HepG2 (cell line): ENCODE data around the gene COG1. TPM values are rescaled to one million over a fixed set of nuclear protein-coding genes. Genes with fewer than 3 reads are reported as not detected.

Experiments
- ATRX ChIP-seq: sonication (generic); formaldehyde crosslinking; IDR thresholded peaks from 2 replicates; pipeline ENCODE4 v1.4.0; 2020; ENCODE audit warnings: missing genetic modification reagents, borderline replicate concordance
- E2F1 ChIP-seq: sonication (generic); formaldehyde crosslinking; IDR thresholded peaks from 2 replicates; pipeline ENCODE4 v1.5.0; 2020; ENCODE audit warnings: missing genetic modification reagents
- HNF1B ChIP-seq: sonication (generic); formaldehyde crosslinking; IDR thresholded peaks from 2 replicates; pipeline ENCODE4 v1.5.1; 2020; ENCODE audit warnings: mild to moderate bottlenecking, moderate library complexity, missing genetic modification reagents
- KDM2A ChIP-seq: sonication (generic); formaldehyde crosslinking; IDR thresholded peaks from 2 replicates; pipeline ENCODE4 v1.4.0; 2020; ENCODE audit warnings: low read depth, missing genetic modification reagents, borderline replicate concordance
- MBD4 ChIP-seq: IDR thresholded peaks from 2 replicates; pipeline ENCODE4 v1.6.1; 2012; ENCODE audit warnings: low read length, inconsistent platforms, borderline replicate concordance
- MTA1 ChIP-seq: sonication (generic); formaldehyde crosslinking; IDR thresholded peaks from 2 replicates; pipeline ENCODE4 v1.4.0; 2020; ENCODE audit warnings: missing genetic modification reagents, mild to moderate bottlenecking, borderline replicate concordance
- MTA3 ChIP-seq: sonication (generic); formaldehyde crosslinking; IDR thresholded peaks from 2 replicates; pipeline ENCODE4 v1.4.0; 2020; ENCODE audit warnings: missing genetic modification reagents
- MTF1 ChIP-seq: sonication (generic); formaldehyde crosslinking; IDR thresholded peaks from 2 replicates; pipeline ENCODE4 v1.5.0; 2020; ENCODE audit warnings: missing genetic modification reagents
- RELA ChIP-seq: sonication (generic); formaldehyde crosslinking; IDR thresholded peaks from 2 replicates; pipeline ENCODE4 v1.4.0; 2020; ENCODE audit warnings: missing genetic modification reagents
- SNAI1 ChIP-seq: sonication (generic); formaldehyde crosslinking; IDR thresholded peaks from 2 replicates; pipeline ENCODE4 v1.5.0; 2020; ENCODE audit warnings: mild to moderate bottlenecking, missing genetic modification reagents, borderline replicate concordance
- SOX6 ChIP-seq, 2 experiments: fragments of 450-650 bp in 1 of 2; sonication (generic) in 1 of 2; formaldehyde crosslinking in 1 of 2; IDR thresholded peaks; 2 replicates each; pipeline versions ENCODE4 v1.4.0 to v1.6.1; 2017 to 2020; ENCODE audit warnings: antibody characterized with exemption in 1 of 2, mild to moderate bottlenecking in 1 of 2, missing genetic modification reagents in 1 of 2
- SRSF4 ChIP-seq: fragments of 200-400 bp; formaldehyde crosslinking; IDR thresholded peaks from one replicate; pipeline ENCODE4 v1.6.1; 2018; ENCODE audit warnings: mild to moderate bottlenecking, low read depth, low read length, moderate library complexity; ENCODE audit not compliant: poor library complexity, severe bottlenecking
- TOPORS ChIP-seq: sonication (generic); formaldehyde crosslinking; IDR thresholded peaks from 2 replicates; pipeline ENCODE4 v1.8.0; 2023; ENCODE audit warnings: mild to moderate bottlenecking, missing genetic modification reagents
- TRIM22 ChIP-seq: fragments of 450-650 bp; IDR thresholded peaks from 2 replicates; pipeline ENCODE4 v1.6.1; 2017
- TRIM24 ChIP-seq: sonication (generic); formaldehyde crosslinking; IDR thresholded peaks from 2 replicates; pipeline ENCODE4 v1.8.0; 2022; ENCODE audit warnings: mild to moderate bottlenecking, missing genetic modification reagents
- XBP1 ChIP-seq: sonication (generic); formaldehyde crosslinking; IDR thresholded peaks from 2 replicates; pipeline ENCODE4 v1.5.0; 2020; ENCODE audit warnings: missing genetic modification reagents
- ZFP82 ChIP-seq: sonication (generic); formaldehyde crosslinking; IDR thresholded peaks from 2 replicates; pipeline ENCODE4 v1.5.1; 2020; ENCODE audit warnings: mild to moderate bottlenecking, missing genetic modification reagents, borderline replicate concordance
- ZIK1 ChIP-seq: sonication (generic); formaldehyde crosslinking; IDR thresholded peaks from 2 replicates; pipeline ENCODE4 v1.5.0; 2020; ENCODE audit warnings: mild to moderate bottlenecking, low read depth, missing genetic modification reagents, borderline replicate concordance
- ZNF10 ChIP-seq: sonication (generic); formaldehyde crosslinking; IDR thresholded peaks from 2 replicates; pipeline ENCODE4 v1.4.0; 2020; ENCODE audit warnings: mild to moderate bottlenecking, low read depth, missing genetic modification reagents, borderline replicate concordance
- ZNF18 ChIP-seq: sonication (generic); formaldehyde crosslinking; IDR thresholded peaks from 2 replicates; pipeline ENCODE4 v1.8.0; 2022; ENCODE audit warnings: mild to moderate bottlenecking, missing genetic modification reagents; ENCODE audit not compliant: insufficient replicate concordance
- ZNF460 ChIP-seq: sonication (generic); formaldehyde crosslinking; IDR thresholded peaks from 2 replicates; pipeline ENCODE4 v1.5.1; 2020; ENCODE audit warnings: missing genetic modification reagents, mild to moderate bottlenecking, borderline replicate concordance
- ZNF589 ChIP-seq: sonication (generic); formaldehyde crosslinking; conservative IDR thresholded peaks from 2 replicates; pipeline ENCODE4 v1.8.0; 2022; ENCODE audit warnings: mild to moderate bottlenecking, moderate library complexity, missing genetic modification reagents
- ZNF747 ChIP-seq: sonication (generic); formaldehyde crosslinking; IDR thresholded peaks from 2 replicates; pipeline ENCODE4 v1.8.1; 2023; ENCODE audit warnings: missing genetic modification reagents, mild to moderate bottlenecking, borderline replicate concordance
- polyA plus RNA-seq, 8 experiments: library from polyadenylated mRNA; depleted of rRNA in 3 of 8; stranded (reverse) in 7 of 8; unstranded in 1 of 8; fragments of >200 nt; fragmentation: Illumina TruSeq in 4 of 8; extraction: Trizol in 4 of 8; gene quantifications; 2 replicates each; pipeline versions ENCODE4 v1.2.1 to v1.2.3, GENCODE V29; 2011 to 2016; ENCODE audit warnings: low read depth in 4 of 8, missing spikeins in 1 of 8, mixed read lengths in 1 of 8; ENCODE audit not compliant: insufficient read depth in 1 of 8
- total RNA-seq, 5 experiments: library from RNA; depleted of rRNA; stranded (reverse); fragments of >200 nt; fragmentation: Illumina TruSeq; extraction: Trizol; gene quantifications; 2 replicates each; pipeline ENCODE4 v1.2.3, GENCODE V29; 2016; ENCODE audit warnings: low read depth in 1 of 5

COG1 gene
- total and polyA plus RNA-seq, 2 of the 13 experiments (the other 11 are each of a cell fraction or from before 2014, with no cell fraction given): 36.6 to 39.7 TPM

- no peak for TF ChIP-seq ZNF18 (CRISPR knock-in tag)
- TF ChIP-seq TOPORS (CRISPR knock-in tag): 0 out of 2 replicates have a peak, but pooled peaks have one; percentile 52
- no peak for TF ChIP-seq SOX6 (IDR thresholded peaks at IDR 0.05)
- TF ChIP-seq SOX6 (CRISPR knock-in tag; IDR thresholded peaks at IDR 0.05): peak; percentile 76
- TF ChIP-seq TRIM24 (CRISPR knock-in tag): no peak
- no peak for TF ChIP-seq ZIK1
- 0 out of 2 replicates have a peak, but pooled peaks have one; percentile 50 for TF ChIP-seq RELA (CRISPR knock-in tag)
- no peak for TF ChIP-seq MTF1 (CRISPR knock-in tag)
- no peak; the same call in 1 of the 2 replicates for TF ChIP-seq ZNF460 (CRISPR knock-in tag)
- TF ChIP-seq HNF1B: peak; percentile 92
- TF ChIP-seq KDM2A (CRISPR knock-in tag): peak; percentile 83; the same call in 1 of the 2 replicates
- no peak for TF ChIP-seq ZNF10 (CRISPR knock-in tag)
- TF ChIP-seq SRSF4: no peak
- peak; percentile 54; the same call in 1 of the 2 replicates for TF ChIP-seq XBP1 (CRISPR knock-in tag)
- TF ChIP-seq ATRX (CRISPR knock-in tag): no peak
- TF ChIP-seq MTA1 (CRISPR knock-in tag): peak; percentile 81; the same call in 1 of the 2 replicates
- peak; percentile 65; the same call in 1 of the 2 replicates for TF ChIP-seq ZNF589 (CRISPR knock-in tag)
- peak; percentile 85; the same call in 1 of the 2 replicates for TF ChIP-seq ZFP82 (CRISPR knock-in tag)
- no peak; the same call in 1 of the 2 replicates for TF ChIP-seq ZNF747 (CRISPR knock-in tag)
- TF ChIP-seq E2F1 (CRISPR knock-in tag): peak; percentile 84
- TF ChIP-seq MBD4: no peak
- no peak for TF ChIP-seq TRIM22
- no peak for TF ChIP-seq MTA3 (CRISPR knock-in tag)
- TF ChIP-seq SNAI1 (CRISPR knock-in tag): peak; percentile 97
These were observed 39.2 kb downstream of the COG1 start (continued) for GRCh38 chr17:73231841-73232586.
